ENCODE data around the gene MYMX. TPM values are rescaled to one million over a fixed set of nuclear protein-coding genes. Genes with fewer than 3 reads are reported as not detected.
A peak's percentile ranks its signal among the peaks of the same experiment; 100 is the strongest.

Gene MYMX
- total and polyA plus RNA-seq, 2 of the 13 experiments (the other 11 are each of a cell fraction or from before 2014, with no cell fraction given): not detected

- TF ChIP-seq CCDC6 (CRISPR knock-in tag; IDR thresholded peaks at IDR 0.05) (no peak), ZNF564 (CRISPR knock-in tag; IDR thresholded peaks at IDR 0.05) (no peak), ZNF274 (CRISPR knock-in tag; IDR thresholded peaks at IDR 0.05) (peak; percentile 84; the same call in 1 of the 2 replicates), NFYC (CRISPR knock-in tag; IDR thresholded peaks at IDR 0.05) (no peak), TOPORS (CRISPR knock-in tag; IDR thresholded peaks at IDR 0.05) (no peak), RNF2 (conservative IDR thresholded peaks at IDR 0.05; ENCODE audit: low read depth) (no peak), POGZ (CRISPR knock-in tag; IDR thresholded peaks at IDR 0.05) (no peak), ZFYVE20 (CRISPR knock-in tag; IDR thresholded peaks at IDR 0.05; ENCODE audit: borderline replicate concordance, low read depth) (no peak), ZNF839 (CRISPR knock-in tag; IDR thresholded peaks at IDR 0.05; ENCODE audit: borderline replicate concordance) (0 out of 2 replicates have a peak, but pooled peaks have one; percentile 18), POLR2AphosphoS2 (IDR thresholded peaks at IDR 0.05; ENCODE audit: low read depth, low read length) (no peak), LCORL (IDR thresholded peaks at IDR 0.05) (no peak), LCORL (CRISPR knock-in tag; IDR thresholded peaks at IDR 0.05) (no peak), DNMT1 (CRISPR knock-in tag; IDR thresholded peaks at IDR 0.05) (no peak), ZNF407 (CRISPR knock-in tag; IDR thresholded peaks at IDR 0.05; ENCODE audit: not compliant biosample characterization) (no peak), MAFK (conservative IDR thresholded peaks at IDR 0.05 in 1 of 2, IDR thresholded peaks at IDR 0.05 in 1 of 2; ENCODE audit: low read length in 2 of 2) (no peak), ZNF234 (CRISPR knock-in tag; conservative IDR thresholded peaks at IDR 0.05) (no peak), ZNF333 (CRISPR knock-in tag; IDR thresholded peaks at IDR 0.05; ENCODE audit: borderline replicate concordance) (0 out of 2 replicates have a peak, but pooled peaks have one; percentile 16), MZF1 (CRISPR knock-in tag; IDR thresholded peaks at IDR 0.05; ENCODE audit: borderline replicate concordance) (no peak), KDM1A (CRISPR knock-in tag; IDR thresholded peaks at IDR 0.05) (no peak), ZNF124 (CRISPR knock-in tag; IDR thresholded peaks at IDR 0.05) (no peak)
- TF ChIP-seq, protein P1, sequence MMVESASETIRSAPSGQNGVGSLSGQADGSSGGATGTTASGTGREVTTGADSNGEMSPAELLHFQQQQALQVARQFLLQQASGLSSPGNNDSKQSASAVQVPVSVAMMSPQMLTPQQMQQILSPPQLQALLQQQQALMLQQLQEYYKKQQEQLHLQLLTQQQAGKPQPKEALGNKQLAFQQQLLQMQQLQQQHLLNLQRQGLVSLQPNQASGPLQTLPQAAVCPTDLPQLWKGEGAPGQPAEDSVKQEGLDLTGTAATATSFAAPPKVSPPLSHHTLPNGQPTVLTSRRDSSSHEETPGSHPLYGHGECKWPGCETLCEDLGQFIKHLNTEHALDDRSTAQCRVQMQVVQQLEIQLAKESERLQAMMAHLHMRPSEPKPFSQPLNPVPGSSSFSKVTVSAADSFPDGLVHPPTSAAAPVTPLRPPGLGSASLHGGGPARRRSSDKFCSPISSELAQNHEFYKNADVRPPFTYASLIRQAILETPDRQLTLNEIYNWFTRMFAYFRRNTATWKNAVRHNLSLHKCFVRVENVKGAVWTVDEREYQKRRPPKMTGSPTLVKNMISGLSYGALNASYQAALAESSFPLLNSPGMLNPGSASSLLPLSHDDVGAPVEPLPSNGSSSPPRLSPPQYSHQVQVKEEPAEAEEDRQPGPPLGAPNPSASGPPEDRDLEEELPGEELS (CRISPR knock-in tag; IDR thresholded peaks at IDR 0.05): no peak
Measured at GRCh38 chr6:44262467-44263353, 46.0 kb downstream of the MYMX start (continued).
